ENCODE results near the gene DNAH8. TPM values are rescaled to one million over a fixed set of nuclear protein-coding genes. Genes with fewer than 3 reads are reported as not detected.
"Not testable (repeated sequence)": the region's sequence is repeated elsewhere in the genome, so short reads cannot be mapped to it uniquely, and the experiment has no call there.

DNAH8 gene
- total RNA-seq, 1 experiment from 2014 or later, result not detected

DNA sequence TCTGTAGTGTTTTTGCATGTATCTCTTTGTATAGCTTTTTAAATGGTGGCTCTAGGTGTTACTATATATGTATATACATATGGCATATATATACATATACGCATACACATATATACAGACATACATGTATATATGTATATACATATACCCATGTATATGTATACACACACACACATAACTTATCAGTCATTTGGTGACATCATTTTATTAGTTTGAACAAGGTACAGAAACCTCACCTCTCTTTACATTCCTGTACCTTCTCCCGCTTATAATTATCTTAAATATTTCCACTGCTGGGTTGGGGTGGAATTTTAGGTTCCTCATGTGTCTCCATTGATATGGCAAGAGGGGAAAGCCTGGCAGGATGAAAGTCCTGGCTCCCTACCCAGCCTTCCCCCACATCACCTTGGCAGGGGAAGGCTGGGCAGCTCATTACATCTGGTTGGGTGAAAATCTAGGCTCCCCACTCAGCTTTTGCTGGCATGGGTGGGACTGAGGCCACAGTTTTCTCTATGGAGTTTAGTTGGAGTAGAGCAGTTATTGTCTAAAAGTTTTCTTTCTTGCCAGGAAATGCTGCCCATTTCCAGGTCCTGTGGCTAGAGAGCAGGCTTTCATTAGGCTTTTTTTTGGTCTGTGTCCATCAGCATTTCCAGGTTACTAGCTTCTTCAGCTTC is 19.7 kb upstream of the DNAH8 start:
- DNase-seq, result no peak
- POLR2A ChIA-PET (ENCODE audit: unreplicated experiment), result interaction anchor here (0.6 kb wide), 1 partner anchor 17 kb away, joined by 6 read pairs; no protein-coding TSS in a partner anchor
- H3K79me2 ChIP-seq (ENCODE audit: low read depth), result peaks cover 89% of the 10 kb centered on the region
- H3K4me3 ChIP-seq, result no peak overlapping the region
- no peaks in the 10 kb centered on the region for H3K4me1 ChIP-seq (replicated peaks; ENCODE audit: insufficient read depth)
- no peak for TF ChIP-seq EZH2 (IDR thresholded peaks at IDR 0.05; ENCODE audit: low read depth)
- no peak overlapping the region for H2AFZ ChIP-seq
- H3K36me3 ChIP-seq (ENCODE audit: low read depth), result peaks cover 19% of the 10 kb centered on the region; the same call in 1 of the 2 replicates
- no peaks in the 10 kb centered on the region for H3K9me3 ChIP-seq (ENCODE audit: insufficient read depth, low read depth)
- H3K9me2 ChIP-seq (ENCODE audit: insufficient read depth), result no peaks in the 10 kb centered on the region
- no peaks in the 10 kb centered on the region for H3F3A ChIP-seq (ENCODE audit: insufficient read depth, low read depth)
- intact Hi-C loops (cut with micrococcal nuclease; ENCODE audit: unreplicated experiment), result no loop called here
- no TSS peak for BruUV-seq (replicated peaks)
- no peak overlapping the region for H3K4me2 ChIP-seq
- H4K20me1 ChIP-seq (ENCODE audit: insufficient read depth), result peaks cover 27% of the 10 kb centered on the region
- no peak overlapping the region for H3K27ac ChIP-seq
- no peaks in the 10 kb centered on the region for H3K27me3 ChIP-seq (ENCODE audit: insufficient read depth, low read depth)
- CTCF ChIA-PET, result no interaction called here

DNA sequence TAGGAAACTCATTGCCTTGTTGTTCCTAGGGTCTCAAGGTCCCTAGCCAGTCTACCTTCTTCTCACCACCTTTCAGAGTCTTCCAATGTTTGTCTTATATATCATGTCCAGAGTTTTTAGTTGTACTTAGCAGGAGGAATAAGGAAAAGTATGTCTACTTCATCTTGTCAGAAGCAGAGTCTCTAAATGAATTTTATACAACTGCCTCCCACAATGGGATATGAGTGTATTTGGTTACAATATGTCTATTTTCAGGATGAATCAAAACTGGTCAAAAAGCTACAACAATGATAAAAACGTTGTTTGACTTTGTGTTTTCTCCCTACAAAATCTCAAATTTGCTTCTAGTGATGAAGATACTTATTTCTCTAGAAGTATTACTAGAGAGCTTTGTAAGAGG is 19.2 kb upstream of the DNAH8 start:
- no TSS peak for BruUV-seq (replicated peaks)
- DNase-seq, result no peak
- ChIA-PET POLR2A (ENCODE audit: unreplicated experiment) (no interaction called here), CTCF (no interaction called here)
- Histone ChIP-seq H3K4me1 (replicated peaks; ENCODE audit: insufficient read depth) (no peaks in the 10 kb centered on the region), H3F3A (ENCODE audit: insufficient read depth, low read depth) (no peaks in the 10 kb centered on the region), H3K79me2 (ENCODE audit: low read depth) (peaks cover 91% of the 10 kb centered on the region), H4K20me1 (ENCODE audit: insufficient read depth) (peaks cover 22% of the 10 kb centered on the region), H3K4me2 (no peak overlapping the region), H3K36me3 (ENCODE audit: low read depth) (peaks cover 18% of the 10 kb centered on the region), H3K9me2 (ENCODE audit: insufficient read depth) (no peaks in the 10 kb centered on the region), H3K4me3 (no peak overlapping the region), H3K27ac (no peak overlapping the region), H3K27me3 (ENCODE audit: insufficient read depth, low read depth) (no peaks in the 10 kb centered on the region), H3K9me3 (ENCODE audit: insufficient read depth, low read depth) (no peaks in the 10 kb centered on the region), H2AFZ (no peak overlapping the region)
- TF ChIP-seq EZH2 (IDR thresholded peaks at IDR 0.05; ENCODE audit: low read depth), result no peak
- TF ChIP-seq, protein P1, sequence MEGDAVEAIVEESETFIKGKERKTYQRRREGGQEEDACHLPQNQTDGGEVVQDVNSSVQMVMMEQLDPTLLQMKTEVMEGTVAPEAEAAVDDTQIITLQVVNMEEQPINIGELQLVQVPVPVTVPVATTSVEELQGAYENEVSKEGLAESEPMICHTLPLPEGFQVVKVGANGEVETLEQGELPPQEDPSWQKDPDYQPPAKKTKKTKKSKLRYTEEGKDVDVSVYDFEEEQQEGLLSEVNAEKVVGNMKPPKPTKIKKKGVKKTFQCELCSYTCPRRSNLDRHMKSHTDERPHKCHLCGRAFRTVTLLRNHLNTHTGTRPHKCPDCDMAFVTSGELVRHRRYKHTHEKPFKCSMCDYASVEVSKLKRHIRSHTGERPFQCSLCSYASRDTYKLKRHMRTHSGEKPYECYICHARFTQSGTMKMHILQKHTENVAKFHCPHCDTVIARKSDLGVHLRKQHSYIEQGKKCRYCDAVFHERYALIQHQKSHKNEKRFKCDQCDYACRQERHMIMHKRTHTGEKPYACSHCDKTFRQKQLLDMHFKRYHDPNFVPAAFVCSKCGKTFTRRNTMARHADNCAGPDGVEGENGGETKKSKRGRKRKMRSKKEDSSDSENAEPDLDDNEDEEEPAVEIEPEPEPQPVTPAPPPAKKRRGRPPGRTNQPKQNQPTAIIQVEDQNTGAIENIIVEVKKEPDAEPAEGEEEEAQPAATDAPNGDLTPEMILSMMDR (conservative IDR thresholded peaks at IDR 0.05), result no peak
- intact Hi-C loops (cut with micrococcal nuclease; ENCODE audit: unreplicated experiment), result no loop called here

DNA sequence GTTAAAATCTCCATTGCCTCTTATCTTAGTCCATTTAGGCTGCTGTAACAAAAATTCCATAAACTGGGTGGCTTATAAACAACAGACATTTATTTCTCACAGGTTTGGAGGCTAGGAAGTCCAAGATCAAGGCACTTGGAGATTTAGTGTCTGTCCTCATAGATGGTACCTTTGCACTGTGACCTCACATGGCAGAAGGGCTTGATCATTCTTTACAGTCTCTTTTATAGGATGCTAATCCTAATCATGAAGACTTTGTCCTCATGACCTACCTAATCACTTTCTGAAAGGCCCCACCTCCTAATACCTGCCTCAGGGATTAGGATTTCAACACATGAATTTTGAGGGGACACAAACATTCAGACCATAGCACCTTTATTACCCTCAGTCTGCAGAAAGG is 18.8 kb upstream of the DNAH8 start:
- BruUV-seq (replicated peaks), result no TSS peak
- H3K27ac ChIP-seq, result no peak overlapping the region
- TF ChIP-seq, protein P1 (conservative IDR thresholded peaks at IDR 0.05), result no peak
- no peak for TF ChIP-seq EZH2 (IDR thresholded peaks at IDR 0.05; ENCODE audit: low read depth)
- no peaks in the 10 kb centered on the region for H3F3A ChIP-seq (ENCODE audit: insufficient read depth, low read depth)
- no peak overlapping the region for H3K4me2 ChIP-seq
- no peaks in the 10 kb centered on the region for H3K4me1 ChIP-seq (replicated peaks; ENCODE audit: insufficient read depth)
- no peak overlapping the region for H3K4me3 ChIP-seq
- DNase-seq, result no peak
- peaks cover 19% of the 10 kb centered on the region for H4K20me1 ChIP-seq (ENCODE audit: insufficient read depth)
- CTCF ChIA-PET, result no interaction called here
- peaks cover 91% of the 10 kb centered on the region for H3K79me2 ChIP-seq (ENCODE audit: low read depth)
- H3K27me3 ChIP-seq (ENCODE audit: insufficient read depth, low read depth), result no peaks in the 10 kb centered on the region
- intact Hi-C loops (cut with micrococcal nuclease; ENCODE audit: unreplicated experiment), result no loop called here
- H3K9me2 ChIP-seq (ENCODE audit: insufficient read depth), result no peaks in the 10 kb centered on the region
- no peak overlapping the region for H2AFZ ChIP-seq
- POLR2A ChIA-PET (ENCODE audit: unreplicated experiment), result no interaction called here
- peaks cover 18% of the 10 kb centered on the region for H3K36me3 ChIP-seq (ENCODE audit: low read depth)
- no peaks in the 10 kb centered on the region for H3K9me3 ChIP-seq (ENCODE audit: insufficient read depth, low read depth)

DNA sequence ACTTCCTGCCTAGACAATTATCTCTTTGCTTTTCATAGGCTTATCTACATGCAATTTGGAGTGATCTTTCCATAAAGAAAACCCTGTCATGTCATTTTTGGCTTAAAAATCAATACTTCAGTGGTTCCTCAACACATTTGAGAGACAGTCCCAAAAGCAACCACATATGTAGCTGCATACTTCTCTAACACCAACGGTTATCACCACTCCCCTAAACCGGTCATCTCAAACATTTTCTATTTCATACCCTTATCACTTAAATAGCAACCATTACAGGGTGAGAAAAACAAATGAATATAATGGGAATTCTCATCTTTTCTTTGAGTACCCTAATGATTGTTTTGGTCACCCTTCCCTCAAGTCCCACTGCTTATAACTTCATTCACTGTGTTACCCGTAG is 17.3 kb upstream of the DNAH8 start:
- Histone ChIP-seq H3K9me2 (ENCODE audit: insufficient read depth) (no peaks in the 10 kb centered on the region), H2AFZ (no peak overlapping the region), H3K4me2 (no peak overlapping the region), H4K20me1 (ENCODE audit: insufficient read depth) (peaks cover 17% of the 10 kb centered on the region), H3K36me3 (ENCODE audit: low read depth) (peaks cover 18% of the 10 kb centered on the region), H3K27ac (no peak overlapping the region), H3K4me3 (no peak overlapping the region), H3K79me2 (ENCODE audit: low read depth) (peaks cover 91% of the 10 kb centered on the region), H3F3A (ENCODE audit: insufficient read depth, low read depth) (peaks cover 6% of the 10 kb centered on the region; the same call in 1 of the 2 replicates), H3K9me3 (ENCODE audit: insufficient read depth, low read depth) (no peaks in the 10 kb centered on the region), H3K4me1 (replicated peaks; ENCODE audit: insufficient read depth) (no peaks in the 10 kb centered on the region), H3K27me3 (ENCODE audit: insufficient read depth, low read depth) (no peaks in the 10 kb centered on the region)
- intact Hi-C loops (cut with micrococcal nuclease; ENCODE audit: unreplicated experiment), result no loop called here
- ChIA-PET CTCF (no interaction called here), POLR2A (ENCODE audit: unreplicated experiment) (no interaction called here)
- DNase-seq, result no peak
- no peak for TF ChIP-seq EZH2 (IDR thresholded peaks at IDR 0.05; ENCODE audit: low read depth)
- TF ChIP-seq, protein P1 (conservative IDR thresholded peaks at IDR 0.05), result no peak
- BruUV-seq (replicated peaks), result no TSS peak

DNA sequence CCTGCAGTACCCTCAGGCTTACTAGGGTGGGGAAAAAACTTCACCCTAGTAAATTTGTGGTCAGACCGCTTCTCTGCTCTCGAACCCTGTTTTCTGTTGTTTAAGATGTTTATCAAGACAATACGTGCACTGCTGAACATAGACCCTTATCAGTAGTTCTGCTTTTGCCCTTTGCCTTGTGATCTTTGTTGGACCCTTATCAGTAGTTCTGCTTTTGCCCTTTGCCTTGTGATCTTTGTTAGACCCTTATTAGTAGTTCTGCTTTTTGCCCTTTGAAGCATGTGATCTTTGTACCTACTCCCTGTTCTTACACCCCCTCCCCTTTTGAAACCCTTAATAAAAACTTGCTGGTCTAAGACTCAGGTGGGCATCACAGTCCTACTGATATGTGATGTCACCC is 15.4 kb upstream of the DNAH8 start:
- DNase-seq; intact Hi-C loops (cut with micrococcal nuclease; ENCODE audit: unreplicated experiment); H3K4me2 ChIP-seq; POLR2A ChIA-PET (ENCODE audit: unreplicated experiment); H3K4me1 ChIP-seq (replicated peaks; ENCODE audit: insufficient read depth); H3K9me2 ChIP-seq (ENCODE audit: insufficient read depth); BruUV-seq (replicated peaks); H2AFZ ChIP-seq; H3K9me3 ChIP-seq (ENCODE audit: insufficient read depth, low read depth); H3K27ac ChIP-seq; H3F3A ChIP-seq (ENCODE audit: insufficient read depth, low read depth); H3K4me3 ChIP-seq; H3K27me3 ChIP-seq (ENCODE audit: insufficient read depth, low read depth); CTCF ChIA-PET: not testable (repeated sequence)
- H3K79me2 ChIP-seq (ENCODE audit: low read depth), result peaks cover 77% of the 10 kb centered on the region
- peaks cover 12% of the 10 kb centered on the region; the same call in 1 of the 2 replicates for H4K20me1 ChIP-seq (ENCODE audit: insufficient read depth)
- peaks cover 18% of the 10 kb centered on the region for H3K36me3 ChIP-seq (ENCODE audit: low read depth)

Data from PC-9 (cell line).